Neural cell (in vitro differentiated cells): Measurements from ENCODE around the gene ITPR2. TPM values are rescaled to one million over a fixed set of nuclear protein-coding genes. Genes with fewer than 3 reads are reported as not detected.

Source experiments
- H2AFZ ChIP-seq: fragments of 200-600, 300-800 bp; sonication (generic), shearing (Covaris generic); 2 replicates; pipeline ENCODE4 v1.6.0; 2014; ENCODE audit warnings: low read depth, mild to moderate bottlenecking, antibody characterized with exemption, low read length, moderate library complexity
- H3F3A ChIP-seq: fragments of 200-600 bp; shearing (Covaris generic); 2 replicates; pipeline ENCODE4 v1.6.1; 2016; ENCODE audit warnings: mild to moderate bottlenecking, moderate library complexity, mixed read lengths, antibody characterized with exemption, low read length; ENCODE audit not compliant: insufficient read depth, poor library complexity, severe bottlenecking
- H3K27ac ChIP-seq: fragments of 200-600, 300-800 bp; sonication (generic), shearing (Covaris generic); 2 replicates; pipeline ENCODE4 v1.5.1; 2014; ENCODE audit warnings: mild to moderate bottlenecking, low read length, moderate library complexity
- H3K27me3 ChIP-seq: fragments of 300-800, 200-600 bp; sonication (generic), shearing (Covaris generic); 2 replicates; pipeline ENCODE4 v1.6.0; 2014; ENCODE audit warnings: mild to moderate bottlenecking, low read depth, low read length, moderate library complexity; ENCODE audit not compliant: insufficient read depth
- H3K36me3 ChIP-seq: fragments of 300-800, 200-600 bp; sonication (generic), shearing (Covaris generic); 2 replicates; pipeline ENCODE4 v1.5.1; 2014; ENCODE audit warnings: mild to moderate bottlenecking, antibody characterized with exemption, low read length, moderate library complexity; ENCODE audit not compliant: insufficient read depth
- H3K4me2 ChIP-seq: fragments of 300-800, 200-600 bp; sonication (generic), shearing (Covaris generic); 2 replicates; pipeline ENCODE4 v1.6.0; 2014; ENCODE audit warnings: mild to moderate bottlenecking, low read length
- H3K4me3 ChIP-seq: fragments of 300-800, 200-600 bp; sonication (generic), shearing (Covaris generic); 2 replicates; pipeline ENCODE4 v1.5.1; 2014; ENCODE audit warnings: mild to moderate bottlenecking, low read length, moderate library complexity
- H3K79me2 ChIP-seq: fragments of 200-600 bp; shearing (Covaris generic); replicated peaks from 2 replicates; pipeline ENCODE4 v1.6.0; 2014; ENCODE audit warnings: mild to moderate bottlenecking, low read length, moderate library complexity; ENCODE audit not compliant: insufficient read depth
- H3K9ac ChIP-seq: fragments of 300-800, 200-600 bp; sonication (generic), shearing (Covaris generic); 2 replicates; pipeline ENCODE4 v1.6.1; 2016; ENCODE audit warnings: mild to moderate bottlenecking, low read length, mixed read lengths
- H3K9me2 ChIP-seq: fragments of 200-600 bp; shearing (Covaris generic); 2 replicates; pipeline ENCODE4 v1.6.1; 2016; ENCODE audit warnings: mild to moderate bottlenecking, low read length, mixed read lengths; ENCODE audit not compliant: insufficient read depth
- H3K9me3 ChIP-seq: fragments of 200-600, 300-800 bp; sonication (generic), shearing (Covaris generic); 2 replicates; pipeline ENCODE4 v1.6.1; 2016; ENCODE audit warnings: mild to moderate bottlenecking, mixed run types, low read length, moderate library complexity, mixed read lengths
- H4K20me1 ChIP-seq: fragments of 200-600 bp; shearing (Covaris generic); 2 replicates; pipeline ENCODE4 v1.6.1; 2016; ENCODE audit warnings: mild to moderate bottlenecking, mixed run types; ENCODE audit not compliant: insufficient read depth
- EP300 ChIP-seq: fragments of 450-650 bp; conservative IDR thresholded peaks from 2 replicates; pipeline ENCODE4 v1.6.1; 2014; ENCODE audit warnings: antibody characterized with exemption, mild to moderate bottlenecking, moderate library complexity; ENCODE audit not compliant: poor library complexity, severe bottlenecking
- EZH2 ChIP-seq: fragments of 200-600, 300-800 bp; shearing (Covaris generic), sonication (generic); IDR thresholded peaks from 2 replicates; pipeline ENCODE4 v1.6.1; 2014; ENCODE audit warnings: antibody characterized with exemption, low read length, borderline replicate concordance, mild to moderate bottlenecking; ENCODE audit not compliant: insufficient read depth, poor library complexity, severe bottlenecking
- MXI1 ChIP-seq: fragments of 450-650 bp; conservative IDR thresholded peaks from 2 replicates; pipeline ENCODE4 v1.6.1; 2014; ENCODE audit warnings: antibody characterized with exemption, mild to moderate bottlenecking; ENCODE audit not compliant: poor library complexity, severe bottlenecking
- POLR2AphosphoS5 ChIP-seq: IDR thresholded peaks from 2 replicates; pipeline ENCODE4 v1.6.1; 2012
- RAD21 ChIP-seq: fragments of 450-650 bp; conservative IDR thresholded peaks from 2 replicates; pipeline ENCODE4 v1.6.1; 2014; ENCODE audit warnings: antibody characterized with exemption, mild to moderate bottlenecking, moderate library complexity
- REST ChIP-seq: IDR thresholded peaks from 2 replicates; pipeline ENCODE4 v1.6.1; 2012; ENCODE audit warnings: borderline replicate concordance
- SMC3 ChIP-seq: fragments of 450-650 bp; conservative IDR thresholded peaks from 2 replicates; pipeline ENCODE4 v1.6.1; 2014; ENCODE audit warnings: antibody characterized with exemption, mild to moderate bottlenecking, moderate library complexity; ENCODE audit not compliant: poor library complexity
- TAF1 ChIP-seq: IDR thresholded peaks from 2 replicates; pipeline ENCODE4 v1.6.1; 2012; ENCODE audit warnings: low read depth
- polyA plus RNA-seq: library from polyadenylated mRNA; depleted of rRNA; stranded (reverse); fragments of >200 nt; gene quantifications from 2 replicates; pipeline ENCODE4 v1.2.3, GENCODE V29; 2014
- TF ChIP-seq, protein P1 (sequence below): fragments of 450-650 bp; IDR thresholded peaks from 2 replicates; pipeline ENCODE4 v1.5.1; 2014; ENCODE audit warnings: antibody characterized with exemption, mild to moderate bottlenecking, moderate library complexity; ENCODE audit not compliant: poor library complexity, severe bottlenecking

ITPR2 gene
- polyA plus RNA-seq, 1 donor from 2014 or later, result 2.0 TPM

DNA sequence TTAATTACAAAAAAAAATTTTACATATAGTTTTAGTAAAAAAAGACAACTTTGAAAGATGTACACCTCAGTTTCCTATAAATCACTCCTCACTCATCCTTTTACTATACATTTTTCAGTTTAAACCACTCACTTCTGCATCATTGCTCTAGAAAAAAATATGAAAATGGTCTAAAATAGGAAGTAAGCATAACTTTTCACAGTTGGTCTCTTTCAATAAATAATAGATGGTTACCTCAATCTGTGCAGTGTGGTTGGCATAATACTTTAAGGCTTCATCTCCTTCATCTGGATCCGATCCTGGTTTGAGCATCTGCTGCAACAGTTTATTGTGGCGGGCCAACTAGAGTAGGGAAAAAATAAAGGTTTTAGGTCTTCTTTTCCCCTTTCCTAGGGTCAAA lies 389.7 kb downstream of the ITPR2 start:
- no peak for TF ChIP-seq SMC3
- TF ChIP-seq, protein P1, sequence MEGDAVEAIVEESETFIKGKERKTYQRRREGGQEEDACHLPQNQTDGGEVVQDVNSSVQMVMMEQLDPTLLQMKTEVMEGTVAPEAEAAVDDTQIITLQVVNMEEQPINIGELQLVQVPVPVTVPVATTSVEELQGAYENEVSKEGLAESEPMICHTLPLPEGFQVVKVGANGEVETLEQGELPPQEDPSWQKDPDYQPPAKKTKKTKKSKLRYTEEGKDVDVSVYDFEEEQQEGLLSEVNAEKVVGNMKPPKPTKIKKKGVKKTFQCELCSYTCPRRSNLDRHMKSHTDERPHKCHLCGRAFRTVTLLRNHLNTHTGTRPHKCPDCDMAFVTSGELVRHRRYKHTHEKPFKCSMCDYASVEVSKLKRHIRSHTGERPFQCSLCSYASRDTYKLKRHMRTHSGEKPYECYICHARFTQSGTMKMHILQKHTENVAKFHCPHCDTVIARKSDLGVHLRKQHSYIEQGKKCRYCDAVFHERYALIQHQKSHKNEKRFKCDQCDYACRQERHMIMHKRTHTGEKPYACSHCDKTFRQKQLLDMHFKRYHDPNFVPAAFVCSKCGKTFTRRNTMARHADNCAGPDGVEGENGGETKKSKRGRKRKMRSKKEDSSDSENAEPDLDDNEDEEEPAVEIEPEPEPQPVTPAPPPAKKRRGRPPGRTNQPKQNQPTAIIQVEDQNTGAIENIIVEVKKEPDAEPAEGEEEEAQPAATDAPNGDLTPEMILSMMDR, result no peak
- no peak for TF ChIP-seq MXI1
- TF ChIP-seq REST, result no peak
- TF ChIP-seq TAF1, result no peak
- TF ChIP-seq EZH2, result no peak
- TF ChIP-seq POLR2AphosphoS5, result no peak
- TF ChIP-seq RAD21, result no peak
- TF ChIP-seq EP300, result no peak
- H3K4me2 ChIP-seq, result no peak overlapping the region
- H3F3A ChIP-seq, result no peaks in the 10 kb centered on the region
- H3K9me3 ChIP-seq, result no peaks in the 10 kb centered on the region
- no peak overlapping the region for H3K27ac ChIP-seq
- no peaks in the 10 kb centered on the region for H3K9me2 ChIP-seq
- H3K9ac ChIP-seq, result no peak overlapping the region
- H3K4me3 ChIP-seq, result no peak overlapping the region
- H3K36me3 ChIP-seq, result no peaks in the 10 kb centered on the region
- no peaks in the 10 kb centered on the region for H4K20me1 ChIP-seq
- no peaks in the 10 kb centered on the region for H3K79me2 ChIP-seq
- H3K27me3 ChIP-seq, result no peaks in the 10 kb centered on the region
- no peak overlapping the region for H2AFZ ChIP-seq

DNA sequence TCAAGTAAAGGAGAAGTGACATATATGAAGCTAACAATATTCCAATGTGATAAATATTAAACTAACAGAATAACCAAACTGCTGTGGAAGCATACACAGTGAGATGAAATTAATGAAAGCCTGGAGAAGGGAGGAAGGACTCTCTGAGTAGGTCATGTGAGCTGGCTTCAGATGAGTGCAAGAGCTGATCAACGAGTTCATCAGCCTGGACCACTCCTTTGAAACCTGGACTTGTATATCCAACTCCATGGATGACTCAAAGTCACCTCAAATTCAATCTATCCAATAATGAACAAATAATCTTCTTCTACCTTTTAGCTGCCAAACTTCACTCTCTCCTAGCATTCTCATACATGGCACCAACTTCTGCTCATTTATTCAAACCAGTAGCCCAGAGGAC lies 391.6 kb downstream of the ITPR2 start:
- Histone ChIP-seq H3K27ac (no peak overlapping the region), H3K4me3 (no peak overlapping the region), H3K36me3 (no peaks in the 10 kb centered on the region), H3K79me2 (no peaks in the 10 kb centered on the region), H3K9me2 (no peaks in the 10 kb centered on the region), H2AFZ (no peak overlapping the region), H3K27me3 (no peaks in the 10 kb centered on the region), H3K4me2 (no peak overlapping the region), H3K9me3 (no peaks in the 10 kb centered on the region), H3K9ac (no peak overlapping the region), H3F3A (no peaks in the 10 kb centered on the region), H4K20me1 (no peaks in the 10 kb centered on the region)
- TF ChIP-seq, protein P1, result no peak
- TF ChIP-seq REST (no peak), POLR2AphosphoS5 (no peak), MXI1 (no peak), EZH2 (no peak), RAD21 (no peak), TAF1 (no peak), SMC3 (no peak), EP300 (no peak)
